ENCODE measurements around the gene GRK5. TPM values are rescaled to one million over a fixed set of nuclear protein-coding genes. Genes with fewer than 3 reads are reported as not detected.

The GRK5 gene
- total and polyA plus RNA-seq, 9 of the 15 experiments (the other 6 are each of a cell fraction or from before 2014, with no cell fraction given) = 0.46 to 0.83 (median 0.67) TPM; not detected in 2

DNA sequence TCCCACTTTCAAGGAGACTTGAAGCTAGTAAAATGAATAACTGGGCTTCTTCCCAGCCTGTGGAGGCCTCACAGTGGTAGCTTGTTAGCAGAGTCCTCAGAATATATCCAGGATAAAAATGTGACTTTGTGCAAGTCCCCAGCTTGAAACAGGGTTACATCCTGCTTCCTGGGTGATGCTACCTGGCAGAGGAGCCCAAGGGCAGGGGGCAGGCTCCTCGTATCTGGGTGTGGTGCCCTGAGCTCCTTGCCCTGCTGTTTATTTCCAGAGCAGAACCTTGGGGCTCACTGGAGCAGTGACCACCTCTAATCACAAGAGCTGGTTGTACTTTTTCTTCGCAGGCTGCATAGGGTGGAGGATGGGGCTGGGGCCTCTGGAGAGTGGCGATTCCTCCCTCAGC lies 94.8 kb downstream of the GRK5 start:
- peaks cover 6 to 16% of the 10 kb centered on the region in 2 experiments; a peak in 3 of 5 replicates for H3K4me1 ChIP-seq (replicated peaks in 1 of 2; ENCODE audit: control insufficient read depth in 2 of 2, insufficient read depth in 2 of 2, low read length in 2 of 2)
- no peak for FAIRE-seq
- H3K4me3 ChIP-seq = no peak overlapping the region
- H3K27me3 ChIP-seq (ENCODE audit: control insufficient read depth in 2 of 2, insufficient read depth in 2 of 2, low read length in 2 of 2) = no peaks in the 10 kb centered on the region
- in situ Hi-C loops (cut with MboI) = no loop called here
- intact Hi-C loops (cut with micrococcal nuclease) = no loop called here
- no TSS peak for BruUV-seq (replicated peaks)
- no peak overlapping the region for H3K9ac ChIP-seq (ENCODE audit: insufficient read depth in 1 of 2, low read depth in 2 of 2, low read length in 2 of 2)
- H3K9me1 ChIP-seq (ENCODE audit: control insufficient read depth, insufficient read depth, low read length) = no peaks in the 10 kb centered on the region
- ATAC-seq = no peak
- H3K9me3 ChIP-seq (replicated peaks; ENCODE audit: control insufficient read depth, insufficient read depth, low read depth, low read length) = no peaks in the 10 kb centered on the region
- H3K36me3 ChIP-seq (ENCODE audit: control insufficient read depth, insufficient read depth, low read length) = no peaks in the 10 kb centered on the region
- H3K79me2 ChIP-seq (ENCODE audit: control insufficient read depth, insufficient read depth, low read length) = no peaks in the 10 kb centered on the region
- no peak for DNase-seq (ENCODE audit: extremely low read depth in 1 of 4, low spot score in 3 of 4)
- 47% methylated on average over 3 of the region's 3 CpGs for WGBS (ENCODE audit: insufficient coverage, low coverage, missing lambda C conversion rate)
- no peak overlapping the region for H3K4me2 ChIP-seq (ENCODE audit: insufficient read depth, low read length)
- ChIA-PET POLR2A (interaction anchor here (0.7 kb wide), 1 partner anchor 30 kb away, joined by 3 read pairs; no protein-coding TSS in a partner anchor), CTCF (ENCODE audit: low intra/inter-chr PET ratio) (no interaction called here)
- H4K20me1 ChIP-seq (replicated peaks; ENCODE audit: control insufficient read depth, insufficient read depth, low read length) = no peaks in the 10 kb centered on the region
- no peak overlapping the region for H3K27ac ChIP-seq (ENCODE audit: extremely low read depth, low read depth, low read length)
- H2AFZ ChIP-seq (ENCODE audit: low read depth, low read length) = no peak overlapping the region
- TF ChIP-seq FUS (optimal IDR thresholded peaks at IDR 0.05; ENCODE audit: low read depth, low read length) (no peak), ZFX (CRISPR knock-in tag; IDR thresholded peaks at IDR 0.05) (no peak), NR4A1 (CRISPR knock-in tag; IDR thresholded peaks at IDR 0.05) (no peak), NR4A1 (tag; IDR thresholded peaks at IDR 0.05) (no peak), ZZZ3 (IDR thresholded peaks at IDR 0.05) (no peak), NFIX (CRISPR knock-in tag; IDR thresholded peaks at IDR 0.05; ENCODE audit: low read depth) (no peak), SP2 (IDR thresholded peaks at IDR 0.05; ENCODE audit: extremely low read depth, low read depth, low read length, poor library complexity, severe bottlenecking) (no peak), PCBP1 (IDR thresholded peaks at IDR 0.05; ENCODE audit: low read depth, low read length, poor library complexity, severe bottlenecking) (no peak), TAF1 (IDR thresholded peaks at IDR 0.05; ENCODE audit: control insufficient read depth, extremely low read depth, insufficient read depth, low read length, severe bottlenecking) (no peak), KDM2B (CRISPR knock-in tag; IDR thresholded peaks at IDR 0.05) (no peak), HNRNPLL (IDR thresholded peaks at IDR 0.05; ENCODE audit: low read depth, low read length, poor library complexity, severe bottlenecking) (no peak), FOSL1 (tag; conservative IDR thresholded peaks at IDR 0.05) (no peak)
- TF ChIP-seq, protein P1, sequence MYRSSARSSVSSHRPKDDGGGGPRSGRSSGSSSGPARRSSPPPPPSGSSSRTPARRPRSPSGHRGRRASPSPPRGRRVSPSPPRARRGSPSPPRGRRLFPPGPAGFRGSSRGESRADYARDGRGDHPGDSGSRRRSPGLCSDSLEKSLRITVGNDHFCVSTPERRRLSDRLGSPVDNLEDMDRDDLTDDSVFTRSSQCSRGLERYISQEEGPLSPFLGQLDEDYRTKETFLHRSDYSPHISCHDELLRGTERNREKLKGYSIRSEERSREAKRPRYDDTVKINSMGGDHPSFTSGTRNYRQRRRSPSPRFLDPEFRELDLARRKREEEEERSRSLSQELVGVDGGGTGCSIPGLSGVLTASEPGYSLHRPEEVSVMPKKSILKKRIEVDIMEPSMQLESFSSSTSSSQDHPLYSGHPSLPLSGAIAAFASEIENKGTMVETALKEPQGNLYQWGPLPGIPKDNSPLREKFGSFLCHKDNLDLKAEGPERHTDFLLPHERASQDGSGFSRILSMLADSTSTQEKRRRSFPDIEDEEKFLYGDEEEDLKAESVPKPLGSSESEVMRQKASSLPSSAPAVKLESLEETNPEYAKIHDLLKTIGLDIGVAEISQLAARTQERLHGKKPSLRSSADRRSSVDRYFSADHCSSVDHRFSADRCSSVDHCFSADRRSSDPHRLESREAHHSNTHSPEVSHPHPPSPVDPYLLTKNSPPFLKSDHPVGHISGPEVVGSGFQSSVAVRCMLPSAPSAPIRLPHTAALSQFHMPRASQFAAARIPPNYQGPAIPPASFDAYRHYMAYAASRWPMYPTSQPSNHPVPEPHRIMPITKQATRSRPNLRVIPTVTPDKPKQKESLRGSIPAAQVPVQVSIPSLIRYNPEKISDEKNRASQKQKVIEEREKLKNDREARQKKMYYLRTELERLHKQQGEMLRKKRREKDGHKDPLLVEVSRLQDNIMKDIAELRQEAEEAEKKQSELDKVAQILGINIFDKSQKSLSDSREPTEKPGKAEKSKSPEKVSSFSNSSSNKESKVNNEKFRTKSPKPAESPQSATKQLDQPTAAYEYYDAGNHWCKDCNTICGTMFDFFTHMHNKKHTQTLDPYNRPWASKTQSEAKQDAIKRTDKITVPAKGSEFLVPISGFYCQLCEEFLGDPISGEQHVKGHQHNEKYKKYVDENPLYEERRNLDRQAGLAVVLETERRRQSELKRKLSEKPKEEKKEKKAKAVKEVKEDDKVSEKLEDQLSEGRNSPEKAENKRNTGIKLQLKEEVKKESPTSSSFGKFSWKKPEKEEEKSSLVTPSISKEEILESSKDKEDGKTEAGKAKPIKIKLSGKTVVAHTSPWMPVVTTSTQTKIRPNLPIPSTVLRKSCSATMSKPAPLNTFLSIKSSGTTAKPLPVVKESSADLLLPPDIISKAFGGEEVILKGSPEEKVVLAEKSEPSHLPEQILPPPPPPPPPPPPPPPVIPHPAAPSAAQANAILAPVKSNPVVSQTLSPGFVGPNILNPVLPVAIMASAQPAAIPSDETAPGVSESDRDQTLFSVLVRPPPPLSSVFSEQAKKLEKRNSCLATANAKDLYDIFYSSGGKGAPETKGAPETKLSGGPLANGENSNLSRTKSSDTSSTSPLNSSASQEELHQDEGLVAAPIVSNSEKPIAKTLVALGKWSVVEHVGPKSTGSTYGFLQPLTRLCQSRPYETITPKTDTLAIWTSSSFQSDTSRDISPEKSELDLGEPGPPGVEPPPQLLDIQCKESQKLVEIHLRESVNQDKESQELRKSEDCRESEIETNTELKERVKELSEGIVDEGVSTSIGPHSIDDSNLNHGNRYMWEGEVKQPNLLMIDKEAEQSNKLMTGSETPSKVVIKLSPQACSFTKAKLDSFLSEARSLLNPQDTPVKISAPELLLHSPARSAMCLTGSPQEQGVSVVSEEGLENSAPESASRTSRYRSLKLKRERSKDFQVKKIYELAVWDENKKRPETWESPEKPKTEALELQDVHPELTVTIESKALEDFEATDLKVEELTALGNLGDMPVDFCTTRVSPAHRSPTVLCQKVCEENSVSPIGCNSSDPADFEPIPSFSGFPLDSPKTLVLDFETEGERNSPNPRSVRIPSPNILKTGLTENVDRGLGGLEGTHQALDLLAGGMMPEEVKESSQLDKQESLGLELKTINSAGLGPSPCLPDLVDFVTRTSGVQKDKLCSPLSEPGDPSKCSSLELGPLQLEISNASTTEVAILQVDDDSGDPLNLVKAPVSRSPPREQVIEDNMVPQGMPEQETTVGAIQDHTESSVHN (IDR thresholded peaks at IDR 0.05; ENCODE audit: borderline replicate concordance in 1 of 2, low read depth in 1 of 2) = no peak
- TF ChIP-seq, protein P2, sequence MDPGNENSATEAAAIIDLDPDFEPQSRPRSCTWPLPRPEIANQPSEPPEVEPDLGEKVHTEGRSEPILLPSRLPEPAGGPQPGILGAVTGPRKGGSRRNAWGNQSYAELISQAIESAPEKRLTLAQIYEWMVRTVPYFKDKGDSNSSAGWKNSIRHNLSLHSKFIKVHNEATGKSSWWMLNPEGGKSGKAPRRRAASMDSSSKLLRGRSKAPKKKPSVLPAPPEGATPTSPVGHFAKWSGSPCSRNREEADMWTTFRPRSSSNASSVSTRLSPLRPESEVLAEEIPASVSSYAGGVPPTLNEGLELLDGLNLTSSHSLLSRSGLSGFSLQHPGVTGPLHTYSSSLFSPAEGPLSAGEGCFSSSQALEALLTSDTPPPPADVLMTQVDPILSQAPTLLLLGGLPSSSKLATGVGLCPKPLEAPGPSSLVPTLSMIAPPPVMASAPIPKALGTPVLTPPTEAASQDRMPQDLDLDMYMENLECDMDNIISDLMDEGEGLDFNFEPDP (CRISPR knock-in tag; IDR thresholded peaks at IDR 0.05) = no peak

Measured in K562 (cell line).